Activated CD8-positive, alpha-beta memory T cell treated with anti-CD3 and anti-CD28 coated beads for 48 hours (primary cell): ENCODE measurements around the gene NKX6-2.
"Not testable (repeated sequence)": the region's sequence is repeated elsewhere in the genome, so short reads cannot be mapped to it uniquely, and the experiment has no call there.

Experiments
- DNase-seq, 3 experiments: peaks; one replicate each; pipeline ENCODE4 v3.0.0-alpha.2; 2020; ENCODE audit warnings: low read depth in 2 of 3, low spot score in 2 of 3

The NKX6-2 gene

GRCh38 chr10:132756591-132756990 is 29.4 kb downstream of the NKX6-2 start:
- DNase-seq: no peak

DNA sequence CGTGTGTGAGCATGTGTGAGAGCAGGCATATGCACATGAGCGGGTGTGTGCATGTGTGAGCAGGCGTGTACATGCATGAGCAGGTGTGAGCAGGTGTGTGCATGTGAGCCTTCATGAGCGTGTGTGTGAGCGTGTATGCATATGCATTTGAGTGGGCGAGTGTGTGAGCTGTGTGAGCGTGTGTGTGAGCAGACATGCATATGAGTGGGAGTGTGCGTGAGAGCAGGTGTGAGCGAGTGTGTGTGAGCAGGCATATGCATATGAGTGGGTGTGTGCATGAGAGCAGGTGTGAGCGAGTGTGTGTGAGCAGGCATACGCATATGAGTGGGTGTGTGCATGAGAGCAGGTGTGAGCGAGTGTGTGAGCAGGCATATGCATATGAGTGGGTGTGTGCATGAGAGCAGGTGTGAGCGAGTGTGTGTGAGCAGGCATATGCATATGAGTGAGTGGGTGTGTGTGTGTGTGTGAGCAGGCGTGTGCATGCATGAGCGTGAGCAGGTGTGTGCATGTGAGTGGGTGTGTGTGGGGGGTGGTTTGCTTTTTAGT is 30.7 kb downstream of the NKX6-2 start:
- DNase-seq: no peak

DNA sequence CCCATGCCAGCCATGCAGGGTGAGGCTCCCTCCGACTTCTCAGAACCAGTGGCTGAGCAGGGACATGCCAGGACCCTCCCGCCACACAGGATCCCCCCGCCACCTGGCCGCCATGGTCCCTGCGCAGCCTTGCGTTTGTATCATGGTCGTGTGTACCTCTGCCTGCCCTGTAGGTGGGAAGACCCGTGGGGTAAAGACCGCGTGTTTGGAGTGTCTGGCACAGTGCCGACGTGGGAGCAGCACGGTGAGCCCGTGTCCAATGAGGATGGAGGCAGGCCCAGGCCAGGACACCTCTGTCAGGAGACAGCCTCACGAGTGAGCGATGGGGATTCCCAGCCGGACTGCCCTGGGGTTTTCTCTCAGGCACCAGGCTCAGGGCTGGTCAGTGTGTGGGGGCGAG is 31.9 kb downstream of the NKX6-2 start:
- no peak for DNase-seq

DNA sequence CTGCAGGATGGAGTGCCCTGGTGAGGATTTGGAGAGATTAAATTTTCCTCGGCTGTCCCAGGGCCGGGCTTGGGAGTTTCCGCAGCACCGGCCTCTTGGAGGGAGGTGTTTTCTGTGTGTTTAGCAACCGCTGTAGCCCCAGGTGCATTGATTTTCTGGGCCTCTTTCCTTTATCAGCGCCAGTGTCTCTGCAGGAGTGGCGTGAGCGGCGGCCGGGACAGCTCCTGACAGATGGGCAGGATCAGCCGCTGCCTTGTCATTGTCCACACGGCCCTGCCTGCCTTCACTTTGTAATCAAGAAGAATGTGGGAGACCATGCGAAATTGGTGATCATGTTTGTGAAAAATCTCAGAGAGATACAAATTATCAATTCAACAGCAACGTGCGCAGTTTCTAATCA is 32.4 kb downstream of the NKX6-2 start:
- DNase-seq: no peak

GRCh38 chr10:132752961-132753360 is 33.0 kb downstream of the NKX6-2 start:
- no peak for DNase-seq

DNA sequence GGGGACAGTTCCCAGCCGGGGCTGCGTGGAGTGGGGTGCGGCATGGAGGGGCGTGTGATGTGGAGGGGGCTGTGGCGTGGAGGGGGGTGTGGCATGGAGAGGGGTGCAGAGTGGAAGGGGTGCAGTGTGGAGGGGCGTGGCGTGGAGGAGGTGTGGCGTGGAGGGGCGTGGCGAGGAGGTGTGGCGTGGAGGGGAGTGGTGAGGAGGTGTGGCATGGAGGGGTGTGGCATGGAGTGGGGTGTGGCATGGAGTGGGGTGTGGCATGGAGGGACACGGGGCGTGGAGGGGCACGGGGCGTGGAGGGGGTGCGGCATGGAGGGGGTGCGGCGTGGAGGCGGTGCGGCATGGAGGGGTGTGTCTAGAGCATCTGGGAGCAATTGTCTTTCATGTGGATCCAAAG is 33.6 kb downstream of the NKX6-2 start:
- DNase-seq: no peak

DNA sequence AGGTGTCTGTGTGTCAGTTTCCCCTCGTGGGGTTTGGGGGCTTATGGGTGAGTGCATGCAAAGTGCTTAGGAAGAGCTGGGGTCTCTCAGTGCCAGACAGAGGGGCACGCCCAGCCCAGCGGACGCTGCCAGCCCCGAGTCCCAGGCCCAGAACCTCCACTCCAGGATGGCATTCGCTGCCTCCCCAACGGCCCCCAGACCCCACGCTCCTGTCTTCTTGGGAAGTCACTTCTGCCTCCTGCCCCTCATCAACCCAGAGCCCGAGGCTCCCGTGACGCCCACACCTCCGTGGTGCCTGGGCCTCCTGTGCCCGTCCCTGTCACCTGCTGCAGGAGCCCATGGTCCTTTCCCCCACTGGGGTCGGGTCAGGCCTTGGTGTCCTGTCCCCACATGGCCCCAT is 35.0 kb downstream of the NKX6-2 start:
- no peak for DNase-seq

DNA sequence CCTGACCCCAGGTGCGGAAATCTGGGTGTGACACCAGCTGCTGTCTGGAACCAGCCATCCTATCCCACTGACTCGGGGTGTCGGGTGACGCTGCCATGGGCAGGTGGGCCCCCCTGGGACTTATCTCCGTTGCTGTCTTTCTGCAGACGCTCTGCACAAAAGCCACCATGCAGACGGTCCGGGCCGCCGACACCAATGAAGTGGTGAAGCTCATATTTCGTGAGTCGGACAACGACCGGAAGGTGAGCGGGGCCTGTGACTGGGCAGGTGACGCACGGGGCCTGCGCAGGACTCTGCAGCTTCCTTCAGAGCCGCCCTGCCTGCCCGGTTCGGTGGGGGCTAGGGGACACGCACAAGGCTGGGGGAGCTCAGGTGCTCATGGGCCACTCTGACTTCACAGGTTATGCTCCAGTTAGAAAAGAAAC is 36.6 kb downstream of the NKX6-2 start:
- no peak for DNase-seq

DNA sequence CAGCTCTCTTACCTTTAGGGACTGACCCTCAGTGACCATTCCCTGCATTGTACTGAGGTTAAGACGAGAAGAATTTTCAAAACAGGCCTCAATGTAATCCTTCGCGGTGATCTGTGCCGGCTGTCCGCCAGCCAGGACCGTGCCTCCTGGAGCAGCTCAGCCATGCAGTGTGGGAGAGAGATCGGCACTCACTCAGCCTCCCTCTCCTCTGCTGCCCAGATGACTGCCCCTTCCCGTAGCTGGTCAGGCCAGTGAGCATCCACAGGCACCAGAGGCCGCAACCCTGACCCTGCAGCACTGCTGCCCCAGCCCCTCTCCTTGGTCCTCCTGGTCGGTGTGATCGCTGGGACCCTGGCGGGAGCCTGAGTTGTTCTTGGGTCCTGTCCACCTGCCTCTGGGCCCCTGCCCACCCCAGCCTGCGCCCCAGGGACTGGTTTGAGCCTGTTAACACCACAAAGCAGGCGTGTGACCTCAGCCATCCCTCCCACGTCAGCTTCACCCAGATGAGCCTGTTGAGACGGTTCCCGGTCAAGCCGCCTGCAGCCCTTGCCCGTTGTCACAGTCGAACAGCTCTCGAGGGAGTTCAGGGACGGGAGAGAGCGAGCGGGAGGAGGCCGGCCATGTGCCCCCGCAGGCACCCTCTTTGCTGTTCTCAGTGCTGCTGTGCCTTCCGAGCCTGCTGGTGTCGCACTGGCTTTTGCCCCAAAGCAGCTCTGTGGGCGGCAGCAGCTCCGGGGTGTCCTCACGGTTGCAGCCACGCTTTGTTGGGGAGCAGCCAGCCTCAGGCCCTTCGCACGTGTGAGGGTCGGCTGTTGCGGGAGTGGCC is 37.2 kb downstream of the NKX6-2 start:
- no peak for DNase-seq

- no peak for DNase-seq
These were observed 37.8 kb downstream of the NKX6-2 start for GRCh38 chr10:132748135-132748534.

- no peak for DNase-seq
These were observed 38.9 kb downstream of the NKX6-2 start for GRCh38 chr10:132746801-132747625.

DNA sequence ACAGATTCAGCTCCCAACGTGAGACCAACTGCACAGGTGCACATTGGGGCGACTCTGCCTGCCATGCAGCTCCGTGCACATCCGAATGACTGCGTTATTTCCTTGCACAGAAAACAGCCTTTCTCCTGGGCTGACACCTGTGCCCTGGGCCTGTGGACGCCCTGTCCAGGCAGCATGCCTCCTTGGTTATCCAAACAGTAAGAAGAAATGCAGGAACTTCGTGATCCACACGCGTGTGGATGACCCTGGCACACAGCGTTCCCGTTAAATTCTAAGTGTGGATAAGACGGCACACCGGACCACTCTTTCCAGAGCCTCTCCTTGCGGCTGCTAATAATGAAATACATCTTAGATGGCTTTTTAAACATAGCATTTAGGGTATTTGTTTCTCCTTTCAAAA is 39.6 kb downstream of the NKX6-2 start:
- no peak for DNase-seq

GRCh38 chr10:132745971-132746370 is 40.0 kb downstream of the NKX6-2 start:
- no peak for DNase-seq

GRCh38 chr10:132745511-132745910 is 40.4 kb downstream of the NKX6-2 start:
- DNase-seq: no peak

GRCh38 chr10:132744839-132745238 is 41.1 kb downstream of the NKX6-2 start:
- DNase-seq: no peak

DNA sequence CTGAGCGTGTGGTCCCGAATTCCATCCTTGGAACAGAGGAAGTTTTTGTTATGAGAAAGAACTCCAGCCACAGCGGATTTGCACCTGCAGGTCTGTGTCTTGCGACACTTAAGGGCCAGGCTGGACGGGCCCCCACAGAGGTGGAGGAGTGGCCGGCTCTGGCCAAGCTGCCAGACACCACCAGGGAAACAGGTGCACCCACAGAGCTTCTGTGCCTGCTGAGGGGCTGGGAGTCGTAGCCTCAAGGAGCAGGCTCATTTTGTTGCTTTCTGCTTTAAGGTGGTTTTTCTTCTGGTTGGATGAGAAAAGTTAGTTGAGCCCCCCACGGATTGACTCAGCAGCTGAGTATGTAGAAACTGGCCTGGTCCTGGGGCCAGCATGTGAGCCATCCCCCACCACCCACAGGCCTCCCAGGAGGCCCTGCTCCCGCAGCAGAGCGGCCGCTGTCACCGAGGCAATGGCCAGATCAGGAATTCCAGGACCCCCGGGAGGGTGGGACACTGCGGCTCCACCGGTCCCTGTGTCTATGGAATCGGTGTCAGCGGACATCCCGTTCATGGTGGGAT is 41.9 kb downstream of the NKX6-2 start:
- DNase-seq: no peak

DNA sequence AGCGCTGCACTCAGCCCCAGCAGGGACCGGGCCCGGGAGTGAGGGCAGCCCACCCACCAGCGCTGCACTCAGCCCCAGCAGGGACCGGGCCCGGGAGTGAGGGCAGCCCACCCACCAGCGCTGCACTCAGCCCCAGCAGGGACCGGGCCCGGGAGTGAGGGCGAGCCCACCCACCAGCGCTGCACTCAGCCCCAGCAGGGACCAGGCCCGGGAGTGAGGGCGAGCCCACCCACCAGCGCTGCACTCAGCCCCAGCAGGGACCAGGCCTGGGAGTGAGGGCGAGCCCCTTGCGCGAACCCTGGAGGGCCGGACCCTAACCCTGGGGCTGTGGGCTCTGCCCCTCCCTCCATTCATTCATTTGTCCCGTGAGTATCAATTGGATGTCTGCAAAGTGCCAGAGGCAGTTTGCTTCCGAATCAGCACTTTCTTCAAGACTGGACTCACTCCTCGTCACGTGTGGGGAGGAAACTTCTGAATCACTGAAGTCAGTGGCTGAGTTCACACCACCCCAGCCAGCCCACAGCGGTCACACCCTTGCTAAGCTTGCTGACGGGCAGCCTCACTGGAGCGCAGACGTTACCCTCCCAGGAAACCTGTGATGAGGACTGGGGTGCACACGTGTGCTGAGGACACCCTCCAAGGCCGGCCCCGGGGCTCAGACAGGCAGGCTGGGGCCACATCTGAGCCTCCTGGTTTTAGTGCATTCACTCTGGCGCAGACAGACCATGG is 42.6 kb downstream of the NKX6-2 start:
- not testable (repeated sequence) for DNase-seq

DNA sequence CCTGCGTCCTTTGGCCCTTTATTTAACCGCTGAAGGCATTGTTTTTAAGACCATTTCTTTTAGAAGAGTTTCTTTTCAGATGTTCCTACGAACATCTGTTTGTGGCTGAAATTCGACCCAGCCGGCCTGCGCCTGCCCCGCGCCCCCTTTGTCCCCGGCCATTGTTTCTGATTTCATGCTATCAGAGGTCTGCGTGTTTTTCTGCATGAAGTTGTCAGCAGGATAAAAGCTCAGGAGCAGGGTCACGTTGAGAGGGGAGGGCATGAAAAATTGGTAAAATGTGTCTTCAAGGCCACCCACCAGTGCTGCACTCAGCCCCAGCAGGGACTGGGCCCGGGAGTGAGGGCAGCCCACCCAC is 43.1 kb downstream of the NKX6-2 start:
- no peak for DNase-seq

- DNase-seq: no peak
These were observed 43.6 kb downstream of the NKX6-2 start for GRCh38 chr10:132742167-132742836.

GRCh38 chr10:132740588-132740987 is 45.4 kb downstream of the NKX6-2 start:
- no peak for DNase-seq

DNA sequence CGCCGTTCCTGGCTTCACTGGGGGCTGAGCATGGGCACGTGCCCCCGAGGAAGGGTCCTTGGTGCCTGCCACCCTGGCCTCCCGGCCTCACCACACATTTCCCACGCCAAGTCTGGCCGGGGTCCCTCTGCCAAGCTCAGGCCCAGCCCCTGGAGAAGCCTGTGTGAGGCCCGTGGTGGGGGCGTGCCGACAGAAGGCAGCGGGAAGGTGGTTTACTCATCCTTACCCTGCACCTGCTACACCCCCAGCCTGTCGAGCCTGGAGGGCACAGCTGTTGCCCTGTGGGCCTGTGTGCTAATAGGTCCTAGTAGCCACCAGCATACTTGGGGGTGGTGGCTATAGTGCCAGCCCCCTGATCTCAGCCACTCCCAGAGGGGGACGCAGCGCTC is 46.7 kb downstream of the NKX6-2 start:
- DNase-seq: no peak
